ENCODE results near the gene TCEAL9. TPM values are rescaled to one million over a fixed set of nuclear protein-coding genes. Genes with fewer than 3 reads are reported as not detected.

Gene TCEAL9
- total and polyA plus RNA-seq, 2 of the 8 experiments (the other 6 are each of a cell fraction or from before 2014, with no cell fraction given): 22.2 to 36.8 TPM

DNA sequence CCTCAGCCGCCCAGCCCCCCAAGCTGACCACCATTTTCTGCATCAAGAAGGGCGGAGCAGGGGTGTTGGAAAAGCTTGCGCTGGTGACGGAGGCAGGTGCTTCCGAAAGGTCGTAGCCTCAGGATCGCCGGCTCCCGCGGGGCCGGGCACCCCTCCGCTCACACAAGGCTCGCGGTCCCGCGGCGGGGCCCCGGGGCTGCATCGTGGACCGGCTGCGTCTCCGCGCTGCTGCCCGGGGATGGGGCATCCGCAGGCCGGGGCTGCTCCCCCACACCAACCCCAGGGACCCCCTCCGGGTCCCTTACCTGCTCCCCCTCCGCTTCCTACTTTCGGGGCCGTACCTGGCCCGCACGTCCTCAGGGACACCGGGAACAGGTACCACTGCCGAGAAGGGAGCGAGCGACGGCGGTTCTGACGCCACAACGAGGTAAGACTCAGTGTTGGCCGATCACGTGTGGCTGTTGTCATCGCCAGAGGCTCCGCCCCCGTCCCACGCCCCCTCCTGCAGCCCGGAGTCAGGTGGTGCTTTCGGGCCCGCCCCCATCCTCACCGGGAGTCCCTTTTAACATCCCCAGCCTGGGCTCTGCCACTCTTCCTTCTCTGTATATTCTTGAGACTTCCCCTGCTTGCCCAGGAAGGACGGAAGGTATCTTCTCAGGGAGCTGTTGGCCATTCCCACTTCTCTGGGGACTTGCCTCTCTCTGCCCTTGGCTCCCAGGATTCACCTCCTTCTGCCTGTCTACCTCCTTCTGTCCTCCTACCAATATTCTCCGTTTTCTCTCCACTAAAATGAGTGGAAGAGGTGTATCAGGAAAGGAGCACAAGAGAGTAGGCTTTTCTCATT, 45.5 kb upstream of the TCEAL9 start, which contains the start of gene BEX2 (continued):
- no peak for TF ChIP-seq CHD7 (IDR thresholded peaks at IDR 0.05; ENCODE audit: insufficient replicate concordance, low read length)
- peak; percentile 89 for TF ChIP-seq TBP (IDR thresholded peaks at IDR 0.05; ENCODE audit: low read depth, low read length)
- no peak for TF ChIP-seq SIRT6 (IDR thresholded peaks at IDR 0.05; ENCODE audit: low read length)
- TF ChIP-seq POU5F1 (IDR thresholded peaks at IDR 0.05; ENCODE audit: low read depth, low read length): no peak
- no peak for TF ChIP-seq SRF (IDR thresholded peaks at IDR 0.05; ENCODE audit: low read depth, low read length)
- TF ChIP-seq HDAC2 (IDR thresholded peaks at IDR 0.05; ENCODE audit: borderline replicate concordance in 1 of 2, low read depth in 2 of 2, low read length in 2 of 2): no peak
- no peak for TF ChIP-seq CBX5 (IDR thresholded peaks at IDR 0.05; ENCODE audit: low read depth, low read length)
- no peak for TF ChIP-seq E2F6 (IDR thresholded peaks at IDR 0.05)
- no peak for TF ChIP-seq ASH2L (IDR thresholded peaks at IDR 0.05; ENCODE audit: low read length)
